ENCODE data around the gene HERC2. TPM values are rescaled to one million over a fixed set of nuclear protein-coding genes. Genes with fewer than 3 reads are reported as not detected.

The HERC2 gene
- total and polyA plus RNA-seq, 2 of the 4 experiments (the other 2 are of a cell fraction) = 20.8 to 28.9 TPM

Small RNAs within 50 kb of the gene (microRNA-seq; reads per million reads assigned to microRNA genes)
- not detected for gene AC091304.5 (ENCODE audit: insufficient read depth, insufficient read length)

Small RNAs within 50 kb of the gene (small RNA-seq; reads per million reads assigned to genes)
- gene AC091304.5 = 0 reads per million in 5 experiments

Other genes with a start within 250 kb of the HERC2 start
- gene OCA2, start 222.9 kb downstream of the HERC2 start, total RNA-seq (2012; rRNA removed) = under 0.01 TPM in 1 of 2 replicates, not detected in the other
- gene OCA2, start 222.9 kb downstream of the HERC2 start, polyA plus RNA-seq (2012; rRNA removed) = 0.03 TPM in 1 of 2 replicates, not detected in the other
- gene GOLGA6L24, start 35.9 kb upstream of the HERC2 start, total RNA-seq (2012; rRNA removed) = not detected in 2 replicates
- not detected in 2 replicates for gene GOLGA6L24, start 35.9 kb upstream of the HERC2 start, polyA plus RNA-seq (2012; rRNA removed)
- not detected in 2 replicates for gene GOLGA8F, start 56.5 kb upstream of the HERC2 start, total RNA-seq (2012; rRNA removed)
- gene GOLGA8F, start 56.5 kb upstream of the HERC2 start, polyA plus RNA-seq (2012; rRNA removed) = not detected in 2 replicates
- not detected in 2 replicates for gene GOLGA8G, start 210.8 kb upstream of the HERC2 start, total RNA-seq (2012; rRNA removed)
- not detected in 2 replicates for gene GOLGA8G, start 210.8 kb upstream of the HERC2 start, polyA plus RNA-seq (2012; rRNA removed)
- not detected in 2 replicates for gene GOLGA6L25, start 231.4 kb upstream of the HERC2 start, total RNA-seq (2012; rRNA removed)
- gene GOLGA6L25, start 231.4 kb upstream of the HERC2 start, polyA plus RNA-seq (2012; rRNA removed) = not detected in 2 replicates